GM21825 (cell line): ENCODE data around the gene BCL2A1.
A peak's percentile ranks its signal among the peaks of the same experiment; 100 is the strongest.
"Not testable (repeated sequence)": the region's sequence is repeated elsewhere in the genome, so short reads cannot be mapped to it uniquely, and the experiment has no call there.

ENCODE experiments used
- ATAC-seq: cut with Tn5 transposase; IDR thresholded peaks from one replicate; pipeline ENCODE4 v1.9.1; 2021; ENCODE audit warnings: mild to moderate bottlenecking, moderate library complexity; ENCODE audit not compliant: unreplicated experiment

BCL2A1 gene

DNA sequence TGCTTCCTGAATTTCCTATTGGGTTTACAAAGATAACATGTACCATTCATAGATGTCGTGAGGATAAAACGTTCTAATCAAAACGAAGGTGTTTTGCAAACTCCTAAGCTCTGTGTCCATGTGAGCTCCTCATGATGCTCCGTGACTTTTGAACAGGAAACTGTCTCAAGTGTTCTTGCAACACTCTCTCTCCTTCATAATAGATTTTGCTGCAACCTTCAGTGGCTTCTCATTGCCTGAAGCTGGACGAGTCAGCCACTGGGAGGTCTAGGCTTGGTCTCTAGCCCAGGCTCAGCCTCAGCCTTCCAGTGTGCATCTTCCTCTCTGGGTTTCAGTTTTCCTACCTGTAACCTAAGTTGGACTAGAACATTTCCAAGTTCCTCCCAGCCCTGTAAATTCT, 18.7 kb upstream of the BCL2A1 start:
- ATAC-seq, result no peak

DNA sequence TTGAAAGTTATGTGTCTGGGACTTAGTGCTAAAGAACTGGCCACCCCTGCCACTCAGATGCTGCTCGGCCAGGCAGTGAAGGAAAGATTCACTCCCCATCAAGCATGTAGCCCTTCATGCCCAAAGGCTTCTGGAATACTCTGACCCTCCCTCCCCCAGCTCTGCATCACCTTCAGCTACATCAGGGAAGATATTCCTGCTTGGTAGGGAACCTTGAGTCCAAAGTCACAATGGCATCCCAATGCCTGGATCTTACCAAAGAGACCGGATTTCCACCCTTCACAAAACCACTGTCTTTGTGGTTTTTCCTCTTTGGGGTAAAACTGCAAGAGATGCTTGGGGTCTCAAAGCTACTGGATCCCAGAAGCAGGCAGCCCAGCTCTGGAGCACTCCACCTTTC, 18.2 kb upstream of the BCL2A1 start:
- ATAC-seq, result no peak

DNA sequence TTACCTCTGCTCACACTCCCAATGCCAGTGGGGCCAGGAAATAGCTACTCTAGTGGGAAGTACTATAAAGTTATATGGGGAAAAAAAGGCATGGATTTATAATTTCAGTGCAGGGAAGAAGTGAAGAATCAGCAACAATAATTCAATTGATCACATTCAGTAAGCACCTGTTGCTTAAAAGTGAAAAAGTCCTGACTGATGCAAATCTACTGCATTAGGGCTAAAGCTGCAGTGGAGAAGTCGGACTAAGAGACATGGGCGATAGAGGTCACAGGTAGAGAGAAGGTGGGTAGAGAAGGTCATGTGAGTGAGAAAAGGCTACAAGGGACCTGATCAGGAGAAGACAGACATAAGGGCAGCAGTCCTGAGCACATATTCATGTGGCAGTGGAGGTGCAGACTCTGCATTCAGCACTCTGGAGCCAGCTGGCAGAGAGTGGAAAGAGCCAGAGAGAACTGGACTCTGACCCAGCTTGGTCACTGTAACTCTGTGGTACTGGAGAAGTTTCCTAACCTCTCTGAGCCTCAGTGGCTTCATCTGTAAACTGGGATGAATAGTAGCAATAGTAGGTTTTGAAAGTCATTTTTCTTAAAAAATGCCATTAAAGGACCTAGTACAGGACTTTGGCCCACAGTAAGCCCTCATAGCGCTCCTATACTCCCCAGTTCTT, 17.6 kb upstream of the BCL2A1 start:
- no peak for ATAC-seq

DNA sequence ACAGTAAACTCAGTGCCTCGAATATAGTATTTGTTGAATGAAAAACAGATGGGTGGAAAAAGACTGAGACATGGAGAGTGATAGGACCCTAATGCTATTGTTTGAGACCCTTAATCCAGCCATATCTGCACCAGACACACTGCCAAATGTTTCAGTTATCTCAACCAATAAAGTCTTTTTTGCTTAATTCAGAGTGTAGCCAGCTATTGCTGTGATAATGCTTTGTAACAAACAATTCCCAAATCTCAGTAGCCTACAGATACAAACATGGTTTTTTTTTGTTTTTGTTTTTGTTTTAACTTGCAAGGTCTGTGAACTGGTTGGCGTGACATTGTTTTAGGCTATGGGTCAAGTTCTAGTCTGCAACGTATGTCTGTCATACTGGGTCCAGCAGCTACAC, 17.0 kb upstream of the BCL2A1 start:
- ATAC-seq, result no peak

DNA sequence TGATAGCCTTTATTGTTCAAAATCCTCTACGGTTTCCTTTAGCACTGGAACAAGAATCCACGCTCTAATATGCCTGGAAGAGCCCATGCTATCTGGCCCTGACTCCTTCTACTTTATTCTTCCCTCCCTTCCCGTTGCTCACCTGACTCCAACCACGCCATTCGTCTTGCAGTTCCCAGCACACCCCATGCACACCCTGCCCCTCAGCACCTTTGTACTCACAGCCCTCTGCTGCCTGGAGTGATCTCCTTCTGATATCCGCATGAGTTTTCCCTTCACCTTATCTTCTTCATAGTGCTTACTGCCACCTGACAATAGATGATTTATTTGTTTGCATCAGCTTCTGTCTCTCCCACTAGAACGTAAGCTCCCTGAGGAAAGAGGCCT, 16.6 kb upstream of the BCL2A1 start:
- ATAC-seq, result no peak

DNA sequence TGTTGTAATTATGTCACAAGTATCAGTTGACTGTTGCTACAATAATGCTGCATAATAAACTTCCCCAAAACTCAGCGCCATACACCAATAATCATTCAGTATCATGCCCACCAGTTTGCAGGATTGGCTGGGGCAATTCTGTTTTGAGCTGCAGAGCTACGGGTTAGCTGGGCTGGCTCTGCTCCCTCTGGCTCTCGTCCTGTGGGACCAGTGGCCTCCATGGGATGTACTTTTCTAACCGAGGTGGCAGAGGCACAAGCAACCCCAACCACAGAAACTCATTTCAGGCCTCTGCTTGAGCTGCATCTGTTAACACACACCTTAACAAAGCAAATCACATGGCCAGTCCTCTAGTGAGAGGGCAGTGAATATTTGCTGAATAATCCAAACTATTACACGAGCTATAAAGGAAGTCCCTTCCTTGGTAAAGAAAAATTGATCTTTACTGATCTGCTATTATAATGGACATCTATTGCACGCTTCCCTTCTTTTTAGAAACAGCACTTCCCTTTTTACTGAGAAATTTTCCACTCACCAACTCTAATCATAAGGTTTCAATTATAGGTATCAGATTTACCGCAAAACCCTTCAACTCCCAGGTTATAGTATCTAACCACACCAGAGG, 10.9 kb upstream of the BCL2A1 start:
- no peak for ATAC-seq

DNA sequence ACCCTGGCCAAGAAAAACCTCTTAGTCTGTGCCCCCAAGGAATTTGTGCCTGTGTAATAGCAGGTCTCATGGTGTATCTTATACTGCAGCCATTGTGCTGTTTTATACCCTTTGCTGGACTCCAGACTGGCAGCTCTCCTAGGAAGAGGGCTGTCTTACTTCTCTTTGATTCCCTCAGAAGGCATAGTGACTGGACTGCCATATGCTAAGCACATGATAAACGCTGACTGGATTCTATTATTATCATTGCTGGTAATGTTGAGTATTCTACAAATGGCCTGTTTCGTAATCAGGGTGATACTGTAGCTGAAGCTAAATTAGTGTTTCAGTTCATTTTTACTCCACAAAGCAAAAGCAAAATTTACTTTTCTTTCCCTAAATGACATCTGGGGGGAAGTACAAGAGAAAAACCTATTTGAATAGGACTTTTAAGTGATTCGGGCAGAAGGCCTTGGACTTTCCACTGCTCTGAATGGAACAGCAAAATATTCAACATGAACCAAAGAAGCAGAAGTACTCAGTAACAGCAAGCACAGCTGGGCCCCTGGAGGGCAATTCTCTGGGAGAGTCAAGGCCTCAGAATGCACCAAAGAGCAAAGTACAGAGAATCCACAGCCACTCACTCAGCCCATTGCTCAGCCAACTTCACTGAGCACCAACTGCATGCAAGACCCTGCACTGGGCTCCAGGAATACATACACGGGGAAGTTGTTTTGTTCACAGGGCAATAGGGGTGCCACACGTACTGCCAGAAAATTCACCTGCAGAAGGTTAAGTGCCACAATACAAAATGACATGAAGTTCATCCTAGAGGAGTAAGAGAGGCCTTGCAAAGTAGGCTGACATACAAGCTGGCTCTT, 7.9 kb upstream of the BCL2A1 start:
- peak; percentile 60 for ATAC-seq

DNA sequence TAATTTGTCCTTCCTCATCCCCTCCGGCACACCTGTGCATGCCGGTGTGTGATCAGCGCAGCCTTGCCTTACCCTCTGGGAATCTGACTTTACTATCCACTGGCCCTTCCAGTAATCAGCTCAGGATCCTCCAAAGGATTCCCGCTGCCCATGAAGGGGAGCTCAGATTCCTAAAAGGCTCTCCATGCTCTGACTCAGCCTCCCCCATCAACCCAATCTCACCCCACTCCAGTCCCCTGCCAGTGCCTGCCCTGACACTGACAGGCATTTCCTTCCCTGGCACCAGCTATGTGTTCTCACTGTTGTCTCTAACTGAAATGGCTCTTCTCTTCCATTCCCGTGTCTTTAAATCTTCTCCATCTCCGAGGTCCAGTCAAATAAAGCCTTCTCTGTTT, 7.3 kb upstream of the BCL2A1 start:
- ATAC-seq, result no peak

DNA sequence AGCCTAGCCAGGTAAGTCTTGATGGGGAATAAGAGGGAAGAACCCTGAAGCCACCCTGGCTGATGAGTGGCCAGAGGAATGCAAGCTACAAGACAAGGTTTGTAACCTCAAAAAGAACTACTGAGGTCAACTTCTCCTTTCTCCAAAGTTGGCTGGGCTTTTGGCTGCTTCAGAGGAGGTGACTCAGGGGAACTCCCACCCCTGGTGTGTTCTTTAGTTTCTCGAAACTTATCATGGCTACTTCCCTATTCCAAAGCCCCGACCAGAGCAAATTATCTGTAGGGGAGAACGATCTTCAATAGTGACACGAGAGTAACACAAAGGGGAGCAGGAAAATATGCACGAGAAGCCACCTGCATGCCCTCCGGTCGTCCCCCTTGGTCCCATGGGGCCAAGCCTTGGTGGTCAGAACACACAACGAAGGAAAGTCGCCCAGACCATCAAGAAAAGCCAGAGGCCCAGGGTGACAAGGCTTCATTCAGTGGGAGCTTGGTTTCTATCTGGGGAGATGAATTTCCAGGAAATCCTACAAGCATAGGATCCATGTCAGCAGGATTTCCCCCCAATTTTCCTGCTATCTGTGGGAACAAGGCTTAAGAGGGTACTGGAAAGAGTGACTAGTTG, 6.5 kb upstream of the BCL2A1 start:
- peak; percentile 48 for ATAC-seq

DNA sequence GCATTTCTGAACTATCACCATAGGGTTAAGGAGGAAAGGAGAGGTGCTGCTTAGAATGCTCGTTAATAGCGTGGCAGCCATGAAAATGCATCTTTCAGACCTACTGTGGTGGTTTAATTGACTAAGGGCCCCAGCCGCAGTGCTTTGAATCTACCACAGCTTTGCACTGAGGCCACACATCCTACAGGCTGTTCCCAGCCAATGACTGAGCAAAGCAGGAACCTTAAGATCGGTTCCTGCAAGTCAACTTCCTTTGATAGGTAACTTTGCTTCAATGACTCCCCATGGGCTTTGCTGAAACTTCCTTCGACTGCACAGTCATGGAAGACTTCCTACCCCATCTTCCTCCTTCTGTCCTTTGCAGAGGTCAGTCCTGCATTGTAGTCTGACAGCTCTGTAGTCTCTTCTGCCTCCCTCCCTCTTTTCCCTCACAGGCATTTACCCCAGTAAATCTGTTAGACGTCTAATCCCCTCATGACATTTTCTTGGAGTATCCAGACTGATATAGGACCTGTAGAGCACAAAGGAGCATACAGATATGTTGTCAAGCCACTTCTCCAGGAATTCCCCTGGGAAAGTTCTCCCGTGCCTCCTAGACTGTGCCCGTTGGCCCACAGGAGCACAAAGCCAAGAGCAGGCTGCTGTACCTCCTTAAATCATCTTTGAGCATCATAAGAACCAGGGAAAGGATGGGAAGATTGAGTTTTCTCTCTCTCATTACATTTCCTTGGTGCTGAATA, 2.6 kb upstream of the BCL2A1 start:
- no peak for ATAC-seq

DNA sequence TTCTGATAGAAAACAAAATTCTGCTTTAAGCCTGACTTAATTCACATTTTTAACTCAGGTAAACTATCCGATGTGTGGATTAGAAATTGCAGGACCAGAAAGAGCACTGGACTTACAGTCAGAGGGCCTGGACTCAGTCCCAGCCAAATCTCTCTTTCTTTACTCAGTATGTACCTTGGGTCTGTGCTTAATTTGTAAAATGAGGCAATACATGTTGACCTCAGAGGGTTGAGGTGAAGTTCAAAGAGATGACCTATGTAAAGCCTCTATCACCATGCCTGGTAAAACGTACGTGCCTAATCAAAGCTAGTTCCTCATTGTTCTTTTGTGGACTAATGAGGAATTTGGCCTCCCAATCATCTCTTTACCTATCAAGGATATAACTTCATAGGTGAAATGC, 1.9 kb upstream of the BCL2A1 start:
- ATAC-seq, result no peak

DNA sequence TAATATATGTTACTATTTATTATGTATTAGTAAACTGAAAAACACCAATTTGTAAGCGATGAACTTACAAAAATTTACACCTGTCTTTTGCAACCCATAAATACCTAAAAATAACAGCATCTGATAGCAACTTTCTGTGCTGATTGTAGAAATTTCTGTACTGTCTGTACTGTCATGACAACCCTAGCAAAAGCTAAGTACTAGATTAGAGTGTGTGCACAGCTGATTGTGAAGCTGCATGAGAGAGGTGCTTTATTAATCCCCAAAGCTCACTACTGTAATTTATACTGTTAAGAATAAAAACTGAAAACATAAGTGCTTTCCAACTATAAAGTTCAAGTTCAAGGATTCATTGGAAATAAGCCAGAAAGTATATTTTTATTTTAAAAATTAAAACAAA, 815 bp downstream of the BCL2A1 start:
- no peak for ATAC-seq

DNA sequence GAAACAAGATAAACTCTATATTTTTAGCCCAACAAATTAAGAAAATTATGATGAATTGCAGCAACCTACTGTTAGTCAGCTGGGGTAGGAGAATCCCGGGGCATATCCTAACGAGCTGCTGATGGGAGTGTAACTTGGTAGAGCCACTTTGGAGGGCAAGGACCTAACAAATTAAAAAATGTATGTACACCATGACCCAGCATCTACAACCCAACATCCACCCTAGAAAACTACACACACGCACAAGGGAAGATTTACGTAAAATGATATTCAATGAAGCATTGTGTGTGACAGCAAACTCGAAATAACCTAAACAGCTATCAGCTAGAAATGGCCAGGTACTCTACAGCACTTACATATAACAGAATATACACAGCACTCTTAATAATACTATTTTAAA, 1.9 kb downstream of the BCL2A1 start:
- ATAC-seq, result no peak

DNA sequence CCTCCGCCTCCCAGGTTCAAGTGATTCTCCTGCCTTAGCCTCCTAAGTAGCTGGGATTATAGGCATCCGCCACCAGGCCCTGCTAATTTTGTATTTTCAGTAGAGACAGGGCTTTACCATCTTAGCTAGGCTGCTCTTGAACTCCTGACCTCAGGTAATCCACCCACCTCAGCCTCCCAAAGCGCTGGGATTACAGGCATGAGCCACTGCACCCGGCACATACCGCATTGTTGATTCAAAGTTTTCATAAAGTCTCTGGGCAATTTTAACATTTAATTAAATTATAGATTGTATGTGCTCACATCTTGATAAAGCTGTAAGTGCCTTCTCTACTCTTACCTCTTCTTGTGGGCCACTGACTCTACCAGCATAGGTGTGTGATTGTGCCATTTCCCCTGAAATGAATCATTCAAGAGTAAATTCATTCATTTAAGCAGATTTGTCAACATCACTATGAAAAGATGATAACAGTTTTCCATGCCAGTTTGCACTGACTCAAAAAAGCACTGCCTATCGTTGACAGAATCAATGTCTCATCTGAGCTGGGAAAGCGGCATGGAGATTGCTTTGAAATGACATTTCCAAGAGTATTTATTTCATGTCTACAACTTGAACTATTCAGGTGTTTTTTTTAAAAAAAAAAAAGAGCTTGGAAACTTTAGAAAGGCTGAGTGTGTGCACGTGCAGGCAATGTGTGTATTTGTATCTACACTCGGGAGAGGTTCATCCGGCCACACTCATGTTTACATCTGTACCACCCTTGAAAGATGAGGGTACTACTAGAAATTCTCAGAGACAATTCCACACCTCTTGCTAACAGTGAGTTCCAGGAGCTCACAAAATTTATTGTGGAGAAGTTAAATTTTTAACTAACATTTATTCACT, 3.5 kb downstream of the BCL2A1 start:
- ATAC-seq, result no peak

DNA sequence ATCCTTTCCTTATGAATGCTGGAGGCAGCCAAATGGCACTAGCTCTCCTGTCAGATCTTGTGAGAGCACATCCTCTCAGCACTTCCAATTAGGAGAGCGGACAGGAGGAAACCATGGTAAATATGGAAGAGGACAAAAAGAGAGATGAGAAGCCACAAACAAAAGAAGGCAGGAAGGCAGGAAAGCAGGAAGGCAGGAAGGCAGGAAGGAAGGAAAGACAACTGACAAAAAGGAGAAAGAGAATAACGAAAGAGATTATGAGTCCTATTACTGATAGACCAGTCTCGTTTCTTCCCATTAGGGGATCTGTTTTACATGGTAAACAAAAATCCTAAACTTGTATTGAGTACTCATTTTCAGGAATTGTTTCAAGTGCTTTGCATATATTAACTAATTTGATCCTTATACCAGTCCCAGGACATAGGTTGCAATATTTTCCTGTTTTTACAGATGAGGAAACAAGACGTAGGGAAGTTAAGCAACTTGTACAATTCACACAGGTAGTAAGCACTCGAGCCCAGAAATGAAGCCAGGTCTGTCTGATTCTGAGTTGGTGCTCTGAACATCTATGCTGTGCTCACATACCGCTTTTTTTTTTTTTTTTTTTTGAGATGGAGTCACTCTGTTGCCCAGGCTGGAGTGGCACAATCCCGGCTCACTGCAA, 4.2 kb downstream of the BCL2A1 start:
- ATAC-seq, result no peak

DNA sequence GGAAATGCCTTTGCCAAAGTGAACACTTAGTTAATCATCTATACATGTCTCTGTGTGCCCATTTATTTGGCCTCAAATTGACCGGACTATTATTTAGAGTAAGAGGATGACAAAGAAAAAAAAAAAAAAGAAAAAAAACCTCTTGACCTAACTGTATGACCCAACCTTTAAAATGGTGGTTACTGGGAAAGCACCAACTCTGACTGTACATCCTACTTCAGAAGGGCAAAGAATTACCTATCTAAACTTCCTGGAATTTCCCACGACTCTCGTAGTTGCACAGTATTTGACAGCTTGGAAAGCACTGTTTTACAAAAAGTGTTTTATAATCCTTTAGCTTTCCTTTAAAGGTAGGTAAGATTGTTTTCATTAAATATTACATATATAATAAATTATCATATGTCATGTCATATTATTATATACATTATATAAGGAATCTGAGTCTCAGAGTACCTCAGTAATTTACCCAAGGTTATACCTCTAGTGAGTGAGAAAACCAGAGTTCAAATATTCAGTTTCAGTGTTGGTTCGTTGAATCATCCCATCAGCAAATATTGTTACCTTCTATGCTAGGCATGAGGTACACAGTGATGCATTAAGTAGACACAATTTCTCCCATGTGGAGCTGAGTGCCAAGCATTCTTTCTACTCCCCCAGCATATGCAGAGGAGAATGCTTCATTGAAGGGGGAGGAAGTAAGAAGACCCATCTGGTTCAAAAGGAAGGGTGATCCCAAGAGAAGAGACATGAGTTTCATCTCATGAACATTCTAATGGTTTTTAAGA, 5.0 kb downstream of the BCL2A1 start:
- no peak for ATAC-seq

DNA sequence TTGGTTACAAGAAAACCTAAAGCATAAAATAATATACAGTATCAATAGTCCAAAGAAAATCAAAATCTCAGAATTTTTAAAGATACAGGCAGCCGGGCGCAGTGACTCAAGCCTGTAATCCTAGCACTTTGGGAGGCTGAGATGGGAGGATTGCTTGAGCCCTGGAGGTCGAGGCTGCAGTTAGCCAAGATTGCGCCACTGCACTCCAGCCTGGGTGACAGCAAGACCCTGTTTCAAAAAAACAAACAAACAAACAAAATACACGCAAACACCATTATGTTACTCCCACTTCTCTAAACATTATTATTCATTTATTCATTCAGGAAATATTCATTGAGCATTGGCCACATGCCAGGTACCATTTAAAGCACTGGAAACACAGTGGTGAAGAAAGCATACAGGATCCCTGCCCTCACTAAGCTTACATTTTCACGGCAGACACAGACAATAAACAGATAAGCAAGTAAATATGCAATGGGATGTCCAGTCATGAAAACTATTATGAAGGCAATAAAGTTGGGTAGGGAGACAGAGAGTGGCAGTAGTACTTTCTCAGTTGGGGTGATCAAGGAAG, 6.7 kb downstream of the BCL2A1 start:
- ATAC-seq, result no peak

DNA sequence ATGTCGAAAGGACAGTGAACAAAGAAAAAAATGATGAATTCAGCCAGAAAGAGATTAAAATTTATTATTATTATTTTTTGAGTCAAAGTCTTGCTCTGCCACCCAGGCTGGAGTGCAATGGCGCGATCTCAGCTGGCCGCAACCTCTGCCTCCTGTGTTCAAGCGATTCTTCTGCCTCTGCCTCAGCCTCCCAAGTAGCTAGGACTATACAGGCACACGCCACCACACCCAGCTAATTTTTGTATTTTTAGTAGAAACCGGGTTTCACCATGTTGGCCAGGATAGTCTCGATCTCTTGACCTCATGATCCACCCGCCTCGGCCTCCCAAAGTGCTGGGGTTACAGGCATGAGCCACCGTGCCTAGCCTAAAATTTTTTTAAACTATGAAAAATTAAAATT, 8.1 kb downstream of the BCL2A1 start:
- ATAC-seq, result not testable (repeated sequence)
